22Rv1 (cell line): ENCODE measurements around the gene CEL.
"Not testable (repeated sequence)": the region's sequence is repeated elsewhere in the genome, so short reads cannot be mapped to it uniquely, and the experiment has no call there.

ENCODE experiments used
- H3K27ac ChIP-seq: fragments of 450-650 bp; 2 replicates; pipeline ENCODE4 v1.5.1; 2017
- ZFX ChIP-seq: fragments of 450-650 bp; IDR thresholded peaks from 2 replicates; pipeline ENCODE4 v1.6.1; 2017; ENCODE audit warnings: antibody characterized with exemption, borderline replicate concordance
- TF ChIP-seq, protein P1 (sequence below): fragments of 450-650 bp; IDR thresholded peaks from 2 replicates; pipeline ENCODE4 v1.5.1; 2017; ENCODE audit warnings: mild to moderate bottlenecking

CEL gene

DNA sequence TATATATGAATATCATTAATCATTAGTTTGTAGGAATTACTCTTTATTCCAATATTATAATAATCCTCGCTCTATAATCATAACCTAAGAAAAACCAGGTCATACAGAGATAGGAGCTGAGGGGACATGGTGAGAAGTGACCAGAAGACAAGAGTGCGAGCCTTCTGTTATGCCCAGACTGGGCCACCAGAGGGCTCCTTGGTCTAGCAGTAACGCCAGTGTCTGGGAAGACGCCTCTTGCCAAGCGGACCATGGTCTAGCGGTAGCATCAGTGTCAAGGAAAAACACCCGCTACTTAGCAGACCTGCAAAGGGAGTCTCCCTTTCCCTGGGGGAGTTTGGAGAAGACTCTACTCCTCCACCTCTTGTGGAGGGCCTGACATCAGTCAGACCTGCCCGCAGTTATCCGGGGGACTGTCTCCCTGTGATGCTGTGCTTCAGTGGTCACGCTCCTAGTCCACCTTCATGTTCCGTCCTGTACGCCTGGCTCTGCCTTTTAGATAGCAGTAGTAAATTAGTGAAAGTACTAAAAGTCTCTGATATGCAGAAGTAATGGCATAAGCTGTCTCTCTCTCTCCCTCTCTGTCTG, 20.8 kb upstream of the CEL start:
- not testable (repeated sequence) for H3K27ac ChIP-seq
- TF ChIP-seq, protein P1, sequence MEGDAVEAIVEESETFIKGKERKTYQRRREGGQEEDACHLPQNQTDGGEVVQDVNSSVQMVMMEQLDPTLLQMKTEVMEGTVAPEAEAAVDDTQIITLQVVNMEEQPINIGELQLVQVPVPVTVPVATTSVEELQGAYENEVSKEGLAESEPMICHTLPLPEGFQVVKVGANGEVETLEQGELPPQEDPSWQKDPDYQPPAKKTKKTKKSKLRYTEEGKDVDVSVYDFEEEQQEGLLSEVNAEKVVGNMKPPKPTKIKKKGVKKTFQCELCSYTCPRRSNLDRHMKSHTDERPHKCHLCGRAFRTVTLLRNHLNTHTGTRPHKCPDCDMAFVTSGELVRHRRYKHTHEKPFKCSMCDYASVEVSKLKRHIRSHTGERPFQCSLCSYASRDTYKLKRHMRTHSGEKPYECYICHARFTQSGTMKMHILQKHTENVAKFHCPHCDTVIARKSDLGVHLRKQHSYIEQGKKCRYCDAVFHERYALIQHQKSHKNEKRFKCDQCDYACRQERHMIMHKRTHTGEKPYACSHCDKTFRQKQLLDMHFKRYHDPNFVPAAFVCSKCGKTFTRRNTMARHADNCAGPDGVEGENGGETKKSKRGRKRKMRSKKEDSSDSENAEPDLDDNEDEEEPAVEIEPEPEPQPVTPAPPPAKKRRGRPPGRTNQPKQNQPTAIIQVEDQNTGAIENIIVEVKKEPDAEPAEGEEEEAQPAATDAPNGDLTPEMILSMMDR: peak; percentile 73

DNA sequence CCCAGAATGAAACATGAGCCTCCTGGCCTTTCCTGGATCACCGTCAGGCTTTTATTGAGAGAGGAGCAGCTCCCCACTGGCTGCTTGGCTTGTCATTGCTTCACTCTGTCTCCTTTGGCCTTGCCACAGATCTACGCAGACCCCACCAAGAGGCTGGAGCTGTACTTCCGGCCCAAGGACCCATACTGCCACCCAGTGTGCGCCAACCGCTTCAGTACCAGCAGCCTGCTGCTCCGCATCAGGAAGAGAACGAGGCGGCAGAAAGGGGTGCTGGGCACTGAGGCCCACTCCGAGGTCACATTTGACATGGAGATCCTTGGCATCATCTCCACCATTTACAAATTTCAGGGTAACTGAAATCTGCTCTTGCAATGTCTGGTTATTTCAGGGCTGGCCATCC, 19.8 kb upstream of the CEL start:
- no peak overlapping the region for H3K27ac ChIP-seq
- no peak for TF ChIP-seq ZFX
- TF ChIP-seq, protein P1: no peak

DNA sequence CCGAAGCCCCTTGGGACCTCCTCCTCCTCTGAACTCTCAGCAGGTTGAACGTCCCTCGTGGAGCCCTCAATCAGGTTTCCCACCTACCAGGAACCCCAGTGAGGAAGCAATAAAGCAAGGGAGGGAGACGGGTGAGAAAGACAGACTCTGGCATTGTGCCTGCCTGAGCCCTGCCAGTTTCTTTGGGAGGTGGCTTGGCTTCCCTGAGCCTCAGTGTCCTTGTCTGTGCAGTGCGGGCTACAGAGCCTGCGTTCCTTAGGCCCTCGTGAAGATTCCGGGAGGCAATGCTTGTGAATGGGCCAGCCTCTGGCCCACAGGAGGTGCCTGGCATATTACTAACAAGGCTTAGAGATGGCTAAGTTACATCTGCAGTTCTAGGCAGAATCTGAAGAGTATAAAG, 19.1 kb upstream of the CEL start:
- H3K27ac ChIP-seq: no peak overlapping the region
- TF ChIP-seq, protein P1: no peak
- no peak for TF ChIP-seq ZFX

DNA sequence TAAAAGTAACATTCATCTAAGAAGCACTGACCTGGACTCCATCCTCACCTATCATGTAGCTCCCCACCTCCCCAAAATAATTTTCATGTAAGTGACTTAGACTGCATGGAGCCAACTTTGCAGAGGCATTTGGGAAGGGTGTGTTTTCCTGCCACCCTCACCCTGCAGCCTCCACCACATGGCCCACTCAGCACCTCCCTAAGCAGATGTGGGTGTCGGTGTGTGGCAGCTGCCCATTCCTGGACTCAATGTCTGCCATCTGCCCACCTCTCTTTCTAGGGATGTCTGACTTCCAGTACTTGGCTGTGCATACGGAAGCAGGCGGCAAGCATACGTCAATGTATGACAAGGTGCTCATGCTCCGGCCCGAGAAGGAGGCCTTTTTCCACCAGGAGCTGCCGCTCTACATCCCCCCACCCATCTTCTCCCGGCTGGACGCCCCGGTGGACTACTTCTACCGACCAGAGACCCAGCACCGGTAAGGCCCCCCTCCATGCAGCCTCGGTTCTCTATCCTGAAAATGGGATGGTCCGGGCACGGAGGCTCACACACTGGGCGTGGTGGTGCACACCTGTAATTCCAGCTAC, 18.2 kb upstream of the CEL start:
- TF ChIP-seq, protein P1: no peak
- no peak for TF ChIP-seq ZFX
- H3K27ac ChIP-seq: no peak overlapping the region

DNA sequence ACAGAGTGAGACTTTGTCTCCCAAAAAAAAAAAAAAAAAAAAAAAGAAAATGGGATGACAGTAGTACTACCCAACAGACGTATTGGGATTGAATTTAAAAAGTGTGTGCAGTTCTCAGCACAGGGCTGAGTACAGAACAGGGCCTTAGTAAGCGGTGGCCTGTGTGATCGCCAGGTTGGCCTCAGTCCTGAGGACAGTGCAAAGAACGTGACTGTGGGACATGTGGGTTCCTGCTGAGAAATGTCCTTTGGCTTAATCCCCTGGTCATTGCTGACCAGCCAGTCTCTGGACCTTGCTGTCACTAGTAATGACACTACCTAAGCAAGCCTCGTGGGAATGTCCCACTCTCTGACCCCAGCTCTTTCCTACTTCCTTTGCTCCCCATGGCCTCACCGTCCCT, 17.7 kb upstream of the CEL start:
- no peak overlapping the region for H3K27ac ChIP-seq
- no peak for TF ChIP-seq ZFX
- TF ChIP-seq, protein P1: no peak

DNA sequence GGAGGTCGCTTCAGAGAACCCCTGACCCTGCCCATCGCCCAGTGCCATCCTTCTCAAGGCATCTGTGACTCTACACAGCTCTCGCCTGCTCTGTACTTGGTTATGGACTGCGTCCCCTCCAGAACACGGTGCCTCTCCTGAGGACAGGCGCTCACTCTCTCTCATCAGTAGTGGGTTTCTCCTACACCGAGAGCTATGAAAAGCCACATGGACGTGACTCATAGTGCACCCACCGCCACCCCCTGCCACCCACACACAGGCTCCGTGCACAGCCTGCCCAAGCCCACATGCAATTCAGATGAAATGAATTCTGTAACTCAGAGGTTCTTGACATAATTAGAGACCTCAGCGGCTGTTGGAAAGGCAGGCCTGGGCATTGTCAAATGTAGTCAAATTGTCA, 17.1 kb upstream of the CEL start:
- TF ChIP-seq, protein P1: no peak
- no peak for TF ChIP-seq ZFX
- no peak overlapping the region for H3K27ac ChIP-seq

DNA sequence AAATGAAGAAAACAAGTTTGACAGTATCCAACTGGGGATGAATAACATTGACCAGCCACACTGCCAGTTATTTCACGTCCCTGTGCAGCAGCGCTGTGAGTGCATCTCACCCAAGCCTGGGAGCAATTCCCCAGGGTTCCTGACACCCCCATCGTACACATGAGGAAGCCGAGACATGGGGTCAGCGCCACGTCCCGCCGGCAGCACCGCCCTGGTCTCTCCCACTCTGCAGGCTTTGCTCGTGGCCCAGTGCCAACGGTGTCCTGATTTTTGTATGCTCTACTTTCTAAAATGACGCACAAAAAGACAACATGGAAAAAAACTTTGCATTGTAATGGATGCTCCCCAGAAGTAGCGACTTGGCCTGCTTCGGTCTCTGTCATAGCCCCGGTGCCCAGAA, 16.6 kb upstream of the CEL start:
- no peak overlapping the region for H3K27ac ChIP-seq
- TF ChIP-seq, protein P1: no peak
- TF ChIP-seq ZFX: no peak
